Stimulated activated effector memory CD8-positive, alpha-beta T cell treated with anti-CD3 and anti-CD28 coated beads, Interleukin-12 subunit alpha, Interleukin-12 subunit beta, amount 100 ng/mL, for 72 hours (primary cell): ENCODE data around the gene MESP2.
A peak's percentile ranks its signal among the peaks of the same experiment; 100 is the strongest.

Experiments used
- ATAC-seq: fragments of 150-1000 bp; cut with Tn5 transposase; 2 replicates; pipeline ENCODE4 v1.10.0; 2021
- DNase-seq, 2 donors: peaks; one replicate each; pipeline ENCODE4 v3.0.0; 2021 to 2022; ENCODE audit warnings: low spot score in 2 of 2
- H3K27ac Mint-ChIP-seq: one replicate; pipeline ENCODE4 v1.8.0; 2022; ENCODE audit warnings: mild to moderate bottlenecking, mixed read lengths
- H3K36me3 Mint-ChIP-seq: one replicate; pipeline ENCODE4 v1.8.0; 2022; ENCODE audit warnings: mild to moderate bottlenecking, mixed read lengths
- H3K4me1 Mint-ChIP-seq: one replicate; pipeline ENCODE4 v1.8.0; 2022; ENCODE audit warnings: mixed read lengths
- H3K4me3 Mint-ChIP-seq: one replicate; pipeline ENCODE4 v1.8.0; 2022; ENCODE audit warnings: mild to moderate bottlenecking, mixed read lengths
- H3K9me3 Mint-ChIP-seq: one replicate; pipeline ENCODE4 v1.8.0; 2022; ENCODE audit warnings: mixed read lengths

Gene MESP2

GRCh38 chr15:89766357-89767311 lies 9.5 kb upstream of the MESP2 start:
- no peaks in the 10 kb centered on the region for H3K4me1 Mint-ChIP-seq
- no peaks in the 10 kb centered on the region for H3K9me3 Mint-ChIP-seq
- no peaks in the 10 kb centered on the region for H3K36me3 Mint-ChIP-seq
- H3K4me3 Mint-ChIP-seq = no peak overlapping the region
- DNase-seq (no peak), ATAC-seq (peak; percentile 35)
- H3K27ac Mint-ChIP-seq = no peak overlapping the region

GRCh38 chr15:89767411-89767915 lies 8.7 kb upstream of the MESP2 start:
- Mint-ChIP-seq H3K4me3 (no peak overlapping the region), H3K36me3 (no peaks in the 10 kb centered on the region), H3K9me3 (no peaks in the 10 kb centered on the region), H3K27ac (no peak overlapping the region), H3K4me1 (no peaks in the 10 kb centered on the region)
- DNase-seq (no peak), ATAC-seq (peak; percentile 33)

DNA sequence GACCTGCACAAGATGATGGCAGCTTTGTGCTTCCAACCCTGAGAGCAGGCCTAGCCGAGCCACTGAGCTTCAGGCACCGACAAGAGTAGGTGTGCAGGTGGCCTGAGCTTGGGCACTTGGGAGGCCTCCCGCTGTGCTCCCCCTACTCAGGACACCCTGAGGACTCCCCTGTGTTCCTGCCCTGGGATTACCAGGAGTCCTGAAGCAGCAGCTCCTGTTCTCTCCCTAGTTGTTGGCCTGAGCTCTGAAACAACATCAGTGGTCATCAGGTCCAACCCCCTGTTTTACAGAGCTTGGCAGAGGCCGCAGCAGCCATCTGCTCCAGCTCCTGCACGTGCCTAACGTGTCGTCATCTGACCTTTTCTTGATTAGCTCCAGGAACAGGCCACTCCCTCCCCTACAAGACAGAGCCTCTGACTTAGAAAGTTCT lies 8.0 kb upstream of the MESP2 start:
- no peaks in the 10 kb centered on the region for H3K36me3 Mint-ChIP-seq
- H3K27ac Mint-ChIP-seq = no peak overlapping the region
- ATAC-seq = peak; percentile 33
- no peaks in the 10 kb centered on the region for H3K9me3 Mint-ChIP-seq
- no peaks in the 10 kb centered on the region for H3K4me1 Mint-ChIP-seq
- DNase-seq = no peak
- H3K4me3 Mint-ChIP-seq = no peak overlapping the region

DNA sequence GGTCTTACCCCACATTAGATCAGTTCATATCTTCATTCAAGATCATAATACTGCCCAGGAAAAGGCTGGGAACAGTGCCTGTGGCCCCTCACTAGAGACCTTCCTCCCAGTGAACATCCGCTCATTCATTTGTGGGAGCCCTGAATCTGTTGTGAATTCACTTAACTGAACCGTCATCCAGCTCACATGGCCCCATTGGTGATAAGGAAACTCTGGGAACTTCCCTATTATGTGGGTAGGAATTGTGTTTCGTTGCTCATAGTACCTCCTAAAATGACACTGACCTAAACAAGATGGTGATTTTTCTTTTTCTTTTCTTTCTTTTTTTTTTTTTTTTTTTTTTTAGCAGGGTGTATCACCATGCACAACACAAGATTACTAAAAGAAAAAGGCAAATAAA lies 6.8 kb upstream of the MESP2 start:
- Mint-ChIP-seq H3K9me3 (no peaks in the 10 kb centered on the region), H3K4me3 (no peak overlapping the region), H3K27ac (no peak overlapping the region), H3K36me3 (no peaks in the 10 kb centered on the region), H3K4me1 (no peaks in the 10 kb centered on the region)
- no peak for DNase-seq
- ATAC-seq = no peak

- Mint-ChIP-seq H3K36me3 (no peaks in the 10 kb centered on the region), H3K27ac (no peak overlapping the region), H3K4me3 (no peak overlapping the region), H3K4me1 (no peaks in the 10 kb centered on the region), H3K9me3 (no peaks in the 10 kb centered on the region)
- ATAC-seq (no peak), DNase-seq (no peak)
Measured at GRCh38 chr15:89770041-89770440, 6.1 kb upstream of the MESP2 start.

DNA sequence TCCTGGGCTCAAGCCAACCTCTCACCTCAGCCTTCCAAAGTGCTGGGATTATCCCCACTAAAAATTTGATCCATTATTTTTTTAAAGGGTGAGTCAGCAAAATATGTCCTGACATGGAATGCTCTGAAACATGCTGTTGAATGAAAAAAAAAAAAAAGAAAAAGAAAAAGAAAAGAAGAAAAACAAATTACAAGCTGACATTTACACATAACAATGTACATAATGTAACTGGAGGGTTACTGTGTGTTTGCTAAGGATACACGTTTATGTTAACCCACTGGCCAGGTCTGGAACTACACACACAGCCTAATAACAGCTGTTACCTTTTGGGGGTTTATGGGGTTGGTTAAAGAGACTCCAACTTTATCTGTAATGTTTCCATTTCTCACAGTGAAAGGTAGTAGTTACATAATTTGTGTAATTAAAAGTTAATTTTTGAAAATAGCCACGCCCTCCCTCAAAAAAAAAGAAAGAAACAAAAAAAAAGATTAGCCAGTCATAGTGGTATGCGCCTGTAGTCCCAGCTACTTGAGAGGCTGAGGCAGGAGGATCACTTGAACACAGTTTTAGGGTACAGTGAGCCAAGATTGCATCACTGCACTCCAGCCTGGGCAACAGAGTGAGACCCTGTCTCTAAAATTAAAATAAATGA lies 3.1 kb upstream of the MESP2 start:
- Mint-ChIP-seq H3K9me3 (no peaks in the 10 kb centered on the region), H3K36me3 (no peaks in the 10 kb centered on the region)
- ATAC-seq = peak; percentile 39

GRCh38 chr15:89774492-89774891 lies 1.6 kb upstream of the MESP2 start:
- Mint-ChIP-seq H3K4me1 (no peaks in the 10 kb centered on the region), H3K36me3 (no peaks in the 10 kb centered on the region), H3K27ac (no peak overlapping the region), H3K9me3 (no peaks in the 10 kb centered on the region), H3K4me3 (no peak overlapping the region)
- ATAC-seq = no peak
- DNase-seq = no peak

More for the DNA sequence above, 3.1 kb upstream of the MESP2 start:
- Mint-ChIP-seq H3K4me3 (no peak overlapping the region), H3K27ac (no peak overlapping the region), H3K4me1 (no peaks in the 10 kb centered on the region)
- DNase-seq = no peak

- Mint-ChIP-seq H3K9me3 (no peaks in the 10 kb centered on the region), H3K27ac (no peak overlapping the region), H3K4me3 (no peak overlapping the region), H3K36me3 (no peaks in the 10 kb centered on the region), H3K4me1 (peaks cover 5% of the 10 kb centered on the region)
- DNase-seq (no peak), ATAC-seq (no peak)
Measured at GRCh38 chr15:89775815-89776214, 317 bp upstream of the MESP2 start.

DNA sequence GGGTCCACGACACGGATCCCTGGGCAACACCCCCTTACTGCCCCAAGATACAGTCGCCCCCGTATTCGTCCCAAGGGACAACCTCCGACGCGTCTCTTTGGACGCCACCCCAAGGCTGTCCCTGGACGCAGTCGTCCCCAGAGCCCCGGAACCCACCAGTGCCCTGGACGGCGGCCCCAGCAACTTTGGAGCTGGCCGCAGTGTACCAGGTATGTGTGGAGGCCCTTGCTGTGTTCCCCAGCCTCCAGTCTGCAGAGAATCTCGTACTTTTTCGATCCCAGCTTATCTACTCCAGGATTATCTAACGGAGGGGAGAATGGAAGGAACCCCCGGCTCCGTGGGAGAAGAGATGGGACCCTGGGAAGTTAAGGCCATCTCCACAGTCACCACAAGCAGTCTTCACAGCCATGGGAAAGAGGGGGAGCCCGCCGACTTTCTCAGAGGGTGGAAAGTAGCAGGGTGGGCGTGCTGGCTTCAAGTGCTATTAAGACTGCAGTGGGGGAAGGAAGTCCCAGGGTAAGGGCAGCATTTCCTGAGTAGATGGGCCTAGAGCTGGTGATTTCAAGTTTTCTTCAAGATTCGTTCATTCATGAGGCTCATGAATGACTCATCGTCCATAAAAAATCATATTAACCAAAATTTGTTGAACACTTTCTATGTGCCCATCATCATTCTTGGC lies 1.1 kb downstream of the MESP2 start:
- no peaks in the 10 kb centered on the region for H3K36me3 Mint-ChIP-seq

DNA sequence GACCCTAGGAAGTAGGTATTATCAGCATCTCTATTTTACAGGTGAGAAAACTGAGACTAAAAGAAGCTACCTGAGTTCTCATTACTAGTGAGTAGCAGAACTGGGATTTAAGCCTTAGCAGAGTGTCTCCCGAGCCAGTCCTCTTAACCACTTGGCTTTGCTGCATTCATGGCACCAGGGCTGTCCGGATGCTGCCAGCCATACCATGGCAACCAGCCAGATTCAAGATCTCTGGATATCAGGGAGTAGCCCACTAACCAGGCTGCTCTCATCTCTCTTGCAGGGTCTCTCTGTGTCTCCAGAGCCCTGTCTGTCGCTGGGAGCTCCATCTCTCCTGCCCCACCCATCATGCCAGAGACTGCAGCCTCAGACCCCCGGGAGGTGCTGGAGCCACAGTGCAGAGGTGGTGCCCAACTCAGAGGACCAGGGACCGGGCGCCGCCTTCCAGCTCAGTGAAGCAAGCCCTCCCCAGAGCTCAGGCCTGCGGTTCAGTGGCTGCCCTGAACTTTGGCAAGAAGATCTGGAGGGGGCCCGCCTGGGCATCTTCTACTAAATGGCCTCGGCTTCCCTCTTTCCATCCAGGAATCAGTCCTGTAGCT lies 1.7 kb downstream of the MESP2 start:
- Mint-ChIP-seq H3K4me1 (peaks cover 8% of the 10 kb centered on the region), H3K27ac (no peak overlapping the region), H3K9me3 (no peaks in the 10 kb centered on the region), H3K4me3 (no peak overlapping the region), H3K36me3 (no peaks in the 10 kb centered on the region)
- no peak for ATAC-seq
- DNase-seq = no peak

More for the DNA sequence above, 1.1 kb downstream of the MESP2 start:
- Mint-ChIP-seq H3K4me1 (peaks cover 8% of the 10 kb centered on the region), H3K9me3 (no peaks in the 10 kb centered on the region), H3K4me3 (peak overlapping the region; percentile 45), H3K27ac (no peak overlapping the region)
- DNase-seq (no peak), ATAC-seq (no peak)

DNA sequence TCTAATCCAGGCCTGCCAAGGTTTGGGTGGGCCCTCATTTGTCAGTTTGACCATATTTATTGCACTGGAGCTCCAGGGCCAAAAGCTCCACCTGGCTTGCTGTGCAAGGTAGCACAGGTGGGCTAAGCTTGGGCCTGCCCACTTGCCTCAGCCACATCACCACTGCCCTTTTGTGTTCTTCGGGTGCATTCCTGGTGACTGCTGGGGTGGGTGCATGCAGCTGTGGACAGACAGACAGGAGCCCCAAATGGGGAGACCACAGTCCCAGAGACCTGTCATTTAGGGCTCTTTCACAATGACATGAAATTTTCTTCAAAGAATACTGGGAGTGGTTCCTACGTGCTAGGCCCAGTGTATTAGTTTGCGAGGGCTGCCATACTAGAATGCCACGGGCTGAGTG lies 2.7 kb downstream of the MESP2 start:
- DNase-seq (no peak), ATAC-seq (peak; percentile 14)
- Mint-ChIP-seq H3K27ac (no peak overlapping the region), H3K9me3 (no peaks in the 10 kb centered on the region), H3K36me3 (no peaks in the 10 kb centered on the region), H3K4me1 (peaks cover 8% of the 10 kb centered on the region), H3K4me3 (no peak overlapping the region)

DNA sequence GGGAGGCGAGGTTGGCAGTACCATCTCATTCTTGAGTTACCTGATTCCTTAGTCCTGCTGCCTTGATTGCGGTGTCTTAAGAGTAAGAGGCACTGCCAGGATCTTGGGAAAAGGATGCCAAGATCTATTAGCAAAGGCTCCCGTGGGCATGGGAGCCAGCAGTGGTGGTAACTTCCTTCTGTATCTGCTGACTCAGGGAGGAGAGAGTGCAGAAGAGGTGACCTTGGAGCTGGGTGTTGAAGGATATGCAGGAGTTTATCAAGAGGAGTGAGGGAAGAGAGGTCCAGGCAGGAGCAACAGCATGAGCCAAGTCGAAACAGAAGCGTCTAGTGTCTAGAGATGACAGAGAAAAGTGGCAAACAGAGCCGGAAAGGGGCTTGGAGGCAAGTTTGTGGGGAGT lies 4.5 kb downstream of the MESP2 start:
- ATAC-seq (no peak), DNase-seq (no peak)
- peak overlapping the region; percentile 4 for H3K27ac Mint-ChIP-seq
- H3K36me3 Mint-ChIP-seq = no peaks in the 10 kb centered on the region
- H3K9me3 Mint-ChIP-seq = no peaks in the 10 kb centered on the region
- H3K4me3 Mint-ChIP-seq = peak overlapping the region; percentile 0
- peaks cover 8% of the 10 kb centered on the region for H3K4me1 Mint-ChIP-seq

- H3K27ac Mint-ChIP-seq = peak overlapping the region; percentile 4
Measured at GRCh38 chr15:89781055-89781454, 4.9 kb downstream of the MESP2 start.

DNA sequence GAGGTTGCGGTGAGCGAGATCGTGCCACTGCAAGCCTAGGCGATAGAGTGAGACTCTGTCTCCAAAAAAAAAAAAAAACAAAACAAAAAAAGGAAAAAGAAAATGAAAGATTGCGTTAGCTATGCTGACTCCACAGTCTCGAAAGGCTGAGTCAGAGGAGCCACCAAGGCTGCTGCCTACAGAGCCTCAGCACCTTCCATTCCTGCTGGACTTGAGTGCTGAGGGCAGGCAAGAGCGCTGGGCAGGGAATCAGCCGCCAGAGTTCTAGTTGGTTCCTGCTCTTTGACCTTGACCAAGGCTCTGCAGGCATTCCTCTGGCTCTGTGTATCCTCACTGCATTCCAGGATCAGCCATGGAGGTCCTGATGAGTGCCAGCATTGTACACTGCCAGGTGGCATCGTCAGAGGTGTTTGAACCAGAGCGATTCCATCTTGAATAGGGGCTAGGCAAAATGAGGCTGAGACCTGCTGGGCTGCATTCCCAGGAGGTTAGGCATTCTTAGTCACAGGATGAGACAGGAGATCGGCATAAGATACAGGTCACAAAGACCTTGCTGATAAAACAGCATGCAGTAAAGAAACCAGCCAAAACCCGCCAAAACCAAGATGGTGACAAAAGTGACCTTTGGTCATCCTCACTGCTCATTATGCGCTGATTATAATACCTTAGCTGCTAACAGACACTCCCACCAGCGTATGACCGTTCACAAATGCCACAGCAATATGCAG lies 5.9 kb downstream of the MESP2 start:
- DNase-seq (no peak), ATAC-seq (peak; percentile 59)
- H3K4me3 Mint-ChIP-seq = no peak overlapping the region
- no peak overlapping the region for H3K27ac Mint-ChIP-seq
- H3K4me1 Mint-ChIP-seq = peaks cover 8% of the 10 kb centered on the region
- no peaks in the 10 kb centered on the region for H3K9me3 Mint-ChIP-seq
- no peaks in the 10 kb centered on the region for H3K36me3 Mint-ChIP-seq

More at GRCh38 chr15:89781055-89781454, 4.9 kb downstream of the MESP2 start:
- H3K4me3 Mint-ChIP-seq = peak overlapping the region; percentile 0
- H3K36me3 Mint-ChIP-seq = no peaks in the 10 kb centered on the region
- no peak for DNase-seq
- no peaks in the 10 kb centered on the region for H3K9me3 Mint-ChIP-seq
- peaks cover 8% of the 10 kb centered on the region for H3K4me1 Mint-ChIP-seq
- peak; percentile 62 for ATAC-seq
